Hematopoietic multipotent progenitor cell treated with erythropoietin and hydrocortisone succinate and interleukin-3 and kit ligand, for 17 days (in vitro differentiated cells): ENCODE measurements around the gene PPP2R3C.
"Not testable (repeated sequence)": the region's sequence is repeated elsewhere in the genome, so short reads cannot be mapped to it uniquely, and the experiment has no call there.

Experiments used
- DNase-seq: peaks from one replicate; pipeline ENCODE4 v3.0.0-alpha.2; 2015; ENCODE audit warnings: low spot score

PPP2R3C gene

DNA sequence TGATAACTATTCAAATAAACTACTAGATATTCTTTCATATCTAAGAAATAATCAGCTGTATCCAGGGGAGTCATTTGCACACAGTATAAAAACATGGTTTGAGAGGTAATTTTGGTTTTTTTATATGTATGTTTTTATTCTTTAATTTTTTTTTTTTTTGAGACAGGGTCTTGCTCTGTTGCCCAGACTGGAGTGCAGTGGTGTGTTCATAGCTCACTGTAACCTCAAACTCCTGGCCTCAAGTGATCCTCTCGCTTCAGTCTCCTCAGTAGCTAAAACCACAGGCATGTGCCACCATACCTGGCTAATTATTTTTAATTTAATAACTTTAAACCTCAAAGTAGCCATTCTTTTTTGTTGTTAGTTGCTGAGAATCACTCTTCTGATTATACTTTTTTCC, 2.3 kb upstream of the PPP2R3C start:
- DNase-seq = no peak

DNA sequence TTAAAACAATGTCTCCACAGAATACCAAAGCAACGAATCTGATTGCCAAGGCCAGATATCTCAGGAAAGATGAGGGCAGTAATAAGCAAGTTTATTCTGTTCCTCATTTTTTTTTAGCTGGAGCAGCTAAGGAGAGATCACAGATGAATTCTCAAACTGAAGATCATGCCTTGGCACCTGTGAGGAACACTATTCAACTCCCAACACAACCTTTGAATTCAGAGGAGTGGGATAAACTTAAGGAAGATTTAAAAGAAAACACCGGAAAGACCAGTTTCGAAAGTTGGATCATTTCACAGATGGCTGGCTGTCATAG, 1.6 kb upstream of the PPP2R3C start:
- no peak for DNase-seq

DNA sequence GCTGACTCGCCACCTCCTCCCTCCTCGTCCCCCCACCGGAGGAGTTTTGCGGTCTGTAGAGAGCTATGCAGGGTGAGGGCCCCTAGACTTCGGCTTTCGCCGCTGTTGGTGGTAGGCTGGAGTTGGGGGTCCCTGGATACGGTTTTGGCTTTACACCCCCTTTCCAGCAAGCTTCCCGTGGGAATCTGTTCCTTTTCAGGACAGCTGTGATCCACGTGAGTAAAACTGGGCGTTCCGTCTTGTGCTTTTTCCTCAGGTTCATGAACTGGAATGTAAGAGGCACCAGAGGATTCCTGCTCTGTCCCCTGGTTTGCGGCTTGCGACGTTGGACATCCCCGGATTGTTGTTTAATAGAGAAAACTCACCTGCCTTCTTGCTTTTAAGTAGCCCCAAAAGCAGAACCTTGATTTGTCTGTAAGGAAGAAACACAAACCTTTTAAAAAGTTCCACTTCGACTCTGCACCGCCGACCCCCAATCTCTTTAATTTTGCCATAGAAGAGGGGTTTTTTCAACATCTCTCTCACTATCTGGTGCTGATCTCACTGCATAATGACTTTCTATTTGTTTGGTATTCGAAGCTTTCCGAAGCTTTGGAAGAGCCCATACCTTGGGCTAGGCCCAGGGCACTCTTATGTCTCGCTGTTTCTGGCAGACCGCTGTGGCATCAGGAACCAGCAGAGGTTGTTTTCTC, 1.1 kb upstream of the PPP2R3C start:
- DNase-seq = peak; percentile 18

DNA sequence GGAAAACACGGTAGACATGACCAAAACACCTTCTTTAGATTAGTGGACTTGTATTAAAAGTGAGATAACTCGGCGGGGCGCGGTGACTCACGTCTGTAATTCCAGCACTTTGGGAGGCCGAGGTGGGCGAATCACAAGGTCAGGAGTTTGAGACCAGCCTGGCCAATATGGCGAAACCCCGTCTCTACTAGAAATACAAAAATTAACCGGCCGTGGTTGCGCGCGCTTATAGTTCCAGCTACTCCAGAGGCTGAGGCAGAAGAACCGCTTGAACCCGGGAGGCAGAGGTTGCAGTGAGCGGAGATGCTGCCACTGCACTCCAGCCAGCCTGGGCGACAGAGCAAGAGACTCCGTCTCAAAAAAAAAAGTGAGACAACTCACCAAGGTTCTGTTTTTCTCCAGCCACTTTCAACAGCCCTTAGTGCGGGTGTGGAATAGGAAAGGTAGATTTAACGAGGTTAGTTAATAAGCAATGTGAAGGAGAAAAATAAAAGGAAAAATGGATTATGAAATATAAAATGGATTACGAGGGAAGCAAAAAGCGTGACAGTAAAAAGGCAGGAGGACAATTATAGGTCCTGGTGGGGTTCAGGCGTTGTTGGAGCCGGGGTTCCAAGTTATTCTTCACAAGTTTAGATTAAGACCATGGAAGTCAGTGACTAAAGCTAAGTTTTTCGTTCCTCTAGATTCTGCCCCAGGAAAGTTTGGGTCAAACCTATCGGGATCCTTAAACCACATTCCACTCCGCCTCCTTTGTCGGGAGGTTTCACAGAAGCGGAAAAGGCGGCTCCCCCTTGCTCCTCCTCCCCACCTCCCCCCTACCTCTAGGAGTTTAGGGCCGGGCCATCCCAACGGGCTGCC, 534 bp downstream of the PPP2R3C start:
- DNase-seq = no peak

GRCh38 chr14:35117112-35117511, 4.7 kb downstream of the PPP2R3C start:
- no peak for DNase-seq

GRCh38 chr14:35116242-35116641, 5.5 kb downstream of the PPP2R3C start:
- no peak for DNase-seq

DNA sequence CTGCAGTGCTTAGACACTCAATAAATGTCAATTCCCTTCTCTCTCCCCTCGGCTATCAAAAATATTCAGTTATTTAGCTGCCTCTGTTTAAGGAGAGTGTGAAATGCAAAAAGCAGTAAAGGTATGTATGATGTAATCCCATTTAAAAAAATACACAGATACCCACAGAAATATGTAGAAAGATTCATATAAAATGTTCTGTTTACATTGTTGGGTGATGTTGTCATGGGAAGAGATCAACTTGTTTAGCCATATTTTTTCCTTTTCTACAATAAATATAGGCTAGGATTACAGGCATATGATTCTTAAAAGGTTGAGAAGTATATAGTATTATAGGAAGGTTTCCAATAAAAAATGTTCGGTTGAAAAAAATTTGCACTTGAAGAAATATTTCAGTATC, 7.8 kb downstream of the PPP2R3C start:
- DNase-seq = no peak

- no peak for DNase-seq
These were observed 8.4 kb downstream of the PPP2R3C start for GRCh38 chr14:35113308-35113950.

- no peak for DNase-seq
These were observed 9.1 kb downstream of the PPP2R3C start for GRCh38 chr14:35112641-35113040.

- DNase-seq = no peak
These were observed 13.9 kb downstream of the PPP2R3C start for GRCh38 chr14:35107866-35108265.

DNA sequence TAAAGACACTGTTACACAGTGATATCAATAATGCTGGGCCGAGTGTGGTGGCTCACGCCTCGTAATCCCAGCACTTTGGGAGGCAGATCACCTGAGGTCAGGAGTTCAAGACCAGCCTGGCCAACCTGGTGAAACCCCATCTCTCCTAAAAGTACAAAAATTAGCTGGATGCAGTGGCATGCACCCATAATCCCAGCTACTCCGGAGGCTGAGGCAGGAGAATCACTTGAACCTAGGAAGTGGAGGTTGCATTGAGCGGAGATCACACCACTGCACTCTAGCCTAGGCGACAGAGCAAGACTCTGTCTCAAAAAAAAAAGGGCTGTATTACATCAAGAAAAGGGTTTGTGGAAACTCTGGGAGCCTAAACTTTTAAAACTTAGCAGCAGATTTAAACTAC, 27.1 kb downstream of the PPP2R3C start:
- not testable (repeated sequence) for DNase-seq

DNA sequence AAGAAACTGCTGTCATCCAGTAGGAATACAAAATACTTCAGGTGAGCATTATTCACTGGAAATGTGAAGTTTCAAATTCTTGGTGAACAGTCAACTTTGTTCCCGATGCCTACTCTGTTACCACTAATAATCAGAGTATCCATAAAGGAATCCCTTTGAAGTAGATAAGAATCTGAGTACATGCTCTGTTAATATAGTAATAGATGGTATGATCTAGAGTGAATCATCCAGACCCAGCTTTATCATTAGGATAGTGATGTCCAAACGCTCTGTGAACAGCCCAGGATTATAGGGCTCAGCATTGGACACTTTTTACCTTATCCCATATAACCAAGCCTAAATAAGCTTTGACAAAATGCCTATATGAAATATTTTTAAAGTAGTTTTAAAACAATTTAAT, 33.3 kb downstream of the PPP2R3C start:
- no peak for DNase-seq

DNA sequence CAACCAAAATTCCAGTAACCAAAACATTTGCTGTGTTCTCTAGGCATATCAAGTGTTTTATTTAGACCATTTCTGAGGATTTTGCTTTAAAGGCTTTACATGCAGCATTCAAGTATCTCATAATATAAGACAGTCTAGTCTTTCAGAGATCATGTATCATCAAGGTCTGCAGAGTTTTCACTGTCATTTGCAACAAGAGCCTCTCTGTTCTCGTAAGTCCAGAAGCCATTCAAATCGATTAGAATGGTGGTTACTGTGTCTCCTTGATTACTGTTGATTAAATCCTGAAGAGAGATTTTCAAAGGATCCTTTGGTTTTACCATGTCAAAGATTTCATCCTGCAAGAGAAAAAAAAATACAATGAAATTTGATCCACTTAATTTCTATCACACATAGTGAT, 36.3 kb downstream of the PPP2R3C start:
- no peak for DNase-seq

- no peak for DNase-seq
These were observed 38.1 kb downstream of the PPP2R3C start for GRCh38 chr14:35083530-35084150.

GRCh38 chr14:35079742-35080141, 42.0 kb downstream of the PPP2R3C start:
- no peak for DNase-seq

GRCh38 chr14:35078082-35078481, 43.7 kb downstream of the PPP2R3C start:
- no peak for DNase-seq

GRCh38 chr14:35073486-35073885, 48.3 kb downstream of the PPP2R3C start:
- no peak for DNase-seq

GRCh38 chr14:35072226-35072625, 49.6 kb downstream of the PPP2R3C start:
- DNase-seq = no peak

GRCh38 chr14:35068238-35069012, 53.4 kb downstream of the PPP2R3C start:
- no peak for DNase-seq

- not testable (repeated sequence) for DNase-seq
These were observed 56.1 kb downstream of the PPP2R3C start for GRCh38 chr14:35065731-35066130.

- DNase-seq = not testable (repeated sequence)
These were observed 60.5 kb downstream of the PPP2R3C start for GRCh38 chr14:35061113-35061791.
